ENCODE data around the gene AGTPBP1. TPM values are rescaled to one million over a fixed set of nuclear protein-coding genes. Genes with fewer than 3 reads are reported as not detected.

The AGTPBP1 gene
- total and polyA plus RNA-seq, 9 of the 15 experiments (the other 6 are each of a cell fraction or from before 2014, with no cell fraction given) = 1.4 to 7.9 (median 4.6) TPM

DNA sequence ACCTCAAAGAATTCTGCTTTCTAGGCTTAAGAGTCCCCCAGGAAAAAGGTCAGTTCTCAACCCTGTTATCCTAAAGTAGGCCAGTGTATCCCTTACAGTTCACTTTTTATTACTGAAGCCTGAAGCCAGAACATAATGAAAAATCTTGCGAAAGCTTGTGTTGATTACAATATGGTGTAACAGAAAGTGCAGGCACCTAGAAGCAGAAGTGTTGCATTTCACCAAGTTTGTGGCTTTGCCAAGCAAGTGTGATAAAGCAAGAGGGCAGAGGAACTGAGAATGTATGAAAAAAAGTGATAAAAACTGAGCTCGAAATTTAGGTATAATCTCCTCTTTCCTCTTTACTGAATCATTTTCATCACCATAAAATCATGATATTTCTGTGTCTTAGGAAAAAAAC is 26.2 kb downstream of the AGTPBP1 start:
- POLR2A ChIA-PET = no interaction called here
- CTCF ChIA-PET (ENCODE audit: low intra/inter-chr PET ratio) = no interaction called here
- BruUV-seq (replicated peaks) = no TSS peak
- intact Hi-C loops (cut with micrococcal nuclease) (no loop called here), in situ Hi-C loops (cut with MboI) (no loop called here)
- no peaks in the 10 kb centered on the region for H3K4me1 ChIP-seq (replicated peaks in 1 of 2; ENCODE audit: control insufficient read depth in 2 of 2, insufficient read depth in 2 of 2, low read length in 2 of 2)
- no peak overlapping the region for H3K4me3 ChIP-seq
- 0% methylated on average over 2 of the region's 2 CpGs for WGBS (ENCODE audit: insufficient coverage, low coverage, missing lambda C conversion rate)
- DNase-seq (ENCODE audit: extremely low read depth in 1 of 4, low spot score in 3 of 4) (no peak), FAIRE-seq (no peak), ATAC-seq (no peak)
- no peak overlapping the region for H3K4me2 ChIP-seq (ENCODE audit: insufficient read depth, low read length)
- no peak overlapping the region for H3K27ac ChIP-seq (ENCODE audit: extremely low read depth, low read depth, low read length)
- H3K27me3 ChIP-seq (ENCODE audit: control insufficient read depth in 2 of 2, insufficient read depth in 2 of 2, low read length in 2 of 2) = no peaks in the 10 kb centered on the region
- TF ChIP-seq SIN3B (IDR thresholded peaks at IDR 0.05; ENCODE audit: low read depth) = no peak
- TF ChIP-seq KDM1A (IDR thresholded peaks at IDR 0.05) = no peak
- no peak for TF ChIP-seq MEF2D (tag; conservative IDR thresholded peaks at IDR 0.05; ENCODE audit: low read depth)
- TF ChIP-seq, protein P1, sequence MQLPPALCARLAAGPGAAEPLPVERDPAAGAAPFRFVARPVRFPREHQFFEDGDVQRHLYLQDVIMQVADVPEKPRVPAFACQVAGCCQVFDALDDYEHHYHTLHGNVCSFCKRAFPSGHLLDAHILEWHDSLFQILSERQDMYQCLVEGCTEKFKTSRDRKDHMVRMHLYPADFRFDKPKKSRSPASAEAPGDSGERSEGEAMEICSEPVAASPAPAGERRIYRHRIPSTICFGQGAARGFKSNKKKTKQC (CRISPR knock-in tag; IDR thresholded peaks at IDR 0.05) = no peak
- TF ChIP-seq MLLT1 (IDR thresholded peaks at IDR 0.05) = no peak
- TF ChIP-seq ZNF133 (CRISPR knock-in tag; IDR thresholded peaks at IDR 0.05) = no peak
- TF ChIP-seq, protein P2, sequence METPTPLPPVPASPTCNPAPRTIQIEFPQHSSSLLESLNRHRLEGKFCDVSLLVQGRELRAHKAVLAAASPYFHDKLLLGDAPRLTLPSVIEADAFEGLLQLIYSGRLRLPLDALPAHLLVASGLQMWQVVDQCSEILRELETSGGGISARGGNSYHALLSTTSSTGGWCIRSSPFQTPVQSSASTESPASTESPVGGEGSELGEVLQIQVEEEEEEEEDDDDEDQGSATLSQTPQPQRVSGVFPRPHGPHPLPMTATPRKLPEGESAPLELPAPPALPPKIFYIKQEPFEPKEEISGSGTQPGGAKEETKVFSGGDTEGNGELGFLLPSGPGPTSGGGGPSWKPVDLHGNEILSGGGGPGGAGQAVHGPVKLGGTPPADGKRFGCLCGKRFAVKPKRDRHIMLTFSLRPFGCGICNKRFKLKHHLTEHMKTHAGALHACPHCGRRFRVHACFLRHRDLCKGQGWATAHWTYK (CRISPR knock-in tag; IDR thresholded peaks at IDR 0.05) = no peak
- no peak for TF ChIP-seq FOXK2 (conservative IDR thresholded peaks at IDR 0.05 in 1 of 2, IDR thresholded peaks at IDR 0.05 in 1 of 2; ENCODE audit: low read depth in 2 of 2)
- no peak for TF ChIP-seq BRF1 (IDR thresholded peaks at IDR 0.05; ENCODE audit: borderline replicate concordance, extremely low read depth, insufficient read length)
- no peak for TF ChIP-seq ZNF197 (CRISPR knock-in tag; IDR thresholded peaks at IDR 0.05; ENCODE audit: low read depth)
- TF ChIP-seq SMARCB1 (IDR thresholded peaks at IDR 0.05; ENCODE audit: insufficient read length, low read depth) = no peak
- TF ChIP-seq, protein P3, sequence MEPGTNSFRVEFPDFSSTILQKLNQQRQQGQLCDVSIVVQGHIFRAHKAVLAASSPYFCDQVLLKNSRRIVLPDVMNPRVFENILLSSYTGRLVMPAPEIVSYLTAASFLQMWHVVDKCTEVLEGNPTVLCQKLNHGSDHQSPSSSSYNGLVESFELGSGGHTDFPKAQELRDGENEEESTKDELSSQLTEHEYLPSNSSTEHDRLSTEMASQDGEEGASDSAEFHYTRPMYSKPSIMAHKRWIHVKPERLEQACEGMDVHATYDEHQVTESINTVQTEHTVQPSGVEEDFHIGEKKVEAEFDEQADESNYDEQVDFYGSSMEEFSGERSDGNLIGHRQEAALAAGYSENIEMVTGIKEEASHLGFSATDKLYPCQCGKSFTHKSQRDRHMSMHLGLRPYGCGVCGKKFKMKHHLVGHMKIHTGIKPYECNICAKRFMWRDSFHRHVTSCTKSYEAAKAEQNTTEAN (CRISPR knock-in tag; IDR thresholded peaks at IDR 0.05) = no peak
- TF ChIP-seq RBM14 (IDR thresholded peaks at IDR 0.05; ENCODE audit: borderline replicate concordance, insufficient read depth, low read depth, low read length) = no peak
- no peak for TF ChIP-seq EWSR1 (IDR thresholded peaks at IDR 0.05; ENCODE audit: borderline replicate concordance, low read depth, partially characterized antibody)
- no peak for TF ChIP-seq MEF2A (IDR thresholded peaks at IDR 0.05; ENCODE audit: control insufficient read depth, low read depth, low read length)
- no peak for TF ChIP-seq NFXL1 (CRISPR knock-in tag; IDR thresholded peaks at IDR 0.05)
- no peak for TF ChIP-seq ZNF57 (CRISPR knock-in tag; IDR thresholded peaks at IDR 0.05)
- no peak for TF ChIP-seq PPARD (CRISPR knock-in tag; IDR thresholded peaks at IDR 0.05)
- no peak for TF ChIP-seq FOXA1 (IDR thresholded peaks at IDR 0.05; ENCODE audit: borderline replicate concordance)
- H3K9ac ChIP-seq (ENCODE audit: insufficient read depth in 1 of 2, low read depth in 2 of 2, low read length in 2 of 2) = no peak overlapping the region
- no peak overlapping the region for H2AFZ ChIP-seq (ENCODE audit: low read depth, low read length)
- H3K36me3 ChIP-seq (ENCODE audit: control insufficient read depth, insufficient read depth, low read length) = no peaks in the 10 kb centered on the region
- H3K9me1 ChIP-seq (ENCODE audit: control insufficient read depth, insufficient read depth, low read length) = no peaks in the 10 kb centered on the region
- no peaks in the 10 kb centered on the region for H3K9me3 ChIP-seq (replicated peaks; ENCODE audit: control insufficient read depth, insufficient read depth, low read depth, low read length)
- no peaks in the 10 kb centered on the region for H3K79me2 ChIP-seq (ENCODE audit: control insufficient read depth, insufficient read depth, low read length)
- no peaks in the 10 kb centered on the region for H4K20me1 ChIP-seq (replicated peaks; ENCODE audit: control insufficient read depth, insufficient read depth, low read length)

Measured in K562 (cell line).